HepG2 (cell line): ENCODE results near the gene CCDC88B.

Experiments
- SP2 ChIP-seq: sonication (generic); formaldehyde crosslinking; IDR thresholded peaks from 2 replicates; pipeline ENCODE4 v1.5.1; 2020; ENCODE audit warnings: mild to moderate bottlenecking, missing genetic modification reagents
- TF ChIP-seq, protein P1 (sequence below): sonication (generic); formaldehyde crosslinking; IDR thresholded peaks from 2 replicates; pipeline ENCODE4 v1.5.0; 2020; ENCODE audit warnings: mild to moderate bottlenecking, missing genetic modification reagents, moderate library complexity
- TF ChIP-seq, protein P2 (sequence below): sonication (generic); formaldehyde crosslinking; IDR thresholded peaks from 2 replicates; pipeline ENCODE4 v1.8.1; 2022; ENCODE audit warnings: mild to moderate bottlenecking, missing genetic modification reagents
- TF ChIP-seq, protein P3 (sequence below): sonication (generic); formaldehyde crosslinking; IDR thresholded peaks from 2 replicates; pipeline ENCODE4 v1.4.0; 2020; ENCODE audit warnings: missing genetic modification reagents, borderline replicate concordance

DNA sequence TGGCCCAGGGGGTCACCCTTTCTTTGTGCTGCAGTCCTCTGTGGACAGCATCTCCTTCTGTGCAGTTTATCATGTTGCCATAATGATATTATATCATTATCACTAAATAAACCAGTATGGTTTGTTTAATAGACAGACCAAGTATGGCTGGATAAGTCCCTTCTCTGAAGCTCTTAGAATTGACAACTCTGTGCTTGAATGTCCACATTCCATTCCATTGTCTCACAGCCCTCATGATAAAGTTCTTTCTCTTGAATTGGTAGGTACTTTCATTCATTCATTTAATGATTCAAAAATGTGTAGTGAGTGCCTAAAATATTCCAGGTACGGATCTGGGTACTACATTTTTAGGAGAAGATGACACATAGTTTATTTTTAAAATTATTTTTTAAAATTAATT, 26.7 kb downstream of the CCDC88B start:
- TF ChIP-seq, protein P1, sequence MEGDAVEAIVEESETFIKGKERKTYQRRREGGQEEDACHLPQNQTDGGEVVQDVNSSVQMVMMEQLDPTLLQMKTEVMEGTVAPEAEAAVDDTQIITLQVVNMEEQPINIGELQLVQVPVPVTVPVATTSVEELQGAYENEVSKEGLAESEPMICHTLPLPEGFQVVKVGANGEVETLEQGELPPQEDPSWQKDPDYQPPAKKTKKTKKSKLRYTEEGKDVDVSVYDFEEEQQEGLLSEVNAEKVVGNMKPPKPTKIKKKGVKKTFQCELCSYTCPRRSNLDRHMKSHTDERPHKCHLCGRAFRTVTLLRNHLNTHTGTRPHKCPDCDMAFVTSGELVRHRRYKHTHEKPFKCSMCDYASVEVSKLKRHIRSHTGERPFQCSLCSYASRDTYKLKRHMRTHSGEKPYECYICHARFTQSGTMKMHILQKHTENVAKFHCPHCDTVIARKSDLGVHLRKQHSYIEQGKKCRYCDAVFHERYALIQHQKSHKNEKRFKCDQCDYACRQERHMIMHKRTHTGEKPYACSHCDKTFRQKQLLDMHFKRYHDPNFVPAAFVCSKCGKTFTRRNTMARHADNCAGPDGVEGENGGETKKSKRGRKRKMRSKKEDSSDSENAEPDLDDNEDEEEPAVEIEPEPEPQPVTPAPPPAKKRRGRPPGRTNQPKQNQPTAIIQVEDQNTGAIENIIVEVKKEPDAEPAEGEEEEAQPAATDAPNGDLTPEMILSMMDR (CRISPR knock-in tag): no peak
- TF ChIP-seq, protein P2, sequence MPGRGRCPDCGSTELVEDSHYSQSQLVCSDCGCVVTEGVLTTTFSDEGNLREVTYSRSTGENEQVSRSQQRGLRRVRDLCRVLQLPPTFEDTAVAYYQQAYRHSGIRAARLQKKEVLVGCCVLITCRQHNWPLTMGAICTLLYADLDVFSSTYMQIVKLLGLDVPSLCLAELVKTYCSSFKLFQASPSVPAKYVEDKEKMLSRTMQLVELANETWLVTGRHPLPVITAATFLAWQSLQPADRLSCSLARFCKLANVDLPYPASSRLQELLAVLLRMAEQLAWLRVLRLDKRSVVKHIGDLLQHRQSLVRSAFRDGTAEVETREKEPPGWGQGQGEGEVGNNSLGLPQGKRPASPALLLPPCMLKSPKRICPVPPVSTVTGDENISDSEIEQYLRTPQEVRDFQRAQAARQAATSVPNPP (CRISPR knock-in tag): no peak
- no peak for TF ChIP-seq SP2 (CRISPR knock-in tag)
- TF ChIP-seq, protein P3, sequence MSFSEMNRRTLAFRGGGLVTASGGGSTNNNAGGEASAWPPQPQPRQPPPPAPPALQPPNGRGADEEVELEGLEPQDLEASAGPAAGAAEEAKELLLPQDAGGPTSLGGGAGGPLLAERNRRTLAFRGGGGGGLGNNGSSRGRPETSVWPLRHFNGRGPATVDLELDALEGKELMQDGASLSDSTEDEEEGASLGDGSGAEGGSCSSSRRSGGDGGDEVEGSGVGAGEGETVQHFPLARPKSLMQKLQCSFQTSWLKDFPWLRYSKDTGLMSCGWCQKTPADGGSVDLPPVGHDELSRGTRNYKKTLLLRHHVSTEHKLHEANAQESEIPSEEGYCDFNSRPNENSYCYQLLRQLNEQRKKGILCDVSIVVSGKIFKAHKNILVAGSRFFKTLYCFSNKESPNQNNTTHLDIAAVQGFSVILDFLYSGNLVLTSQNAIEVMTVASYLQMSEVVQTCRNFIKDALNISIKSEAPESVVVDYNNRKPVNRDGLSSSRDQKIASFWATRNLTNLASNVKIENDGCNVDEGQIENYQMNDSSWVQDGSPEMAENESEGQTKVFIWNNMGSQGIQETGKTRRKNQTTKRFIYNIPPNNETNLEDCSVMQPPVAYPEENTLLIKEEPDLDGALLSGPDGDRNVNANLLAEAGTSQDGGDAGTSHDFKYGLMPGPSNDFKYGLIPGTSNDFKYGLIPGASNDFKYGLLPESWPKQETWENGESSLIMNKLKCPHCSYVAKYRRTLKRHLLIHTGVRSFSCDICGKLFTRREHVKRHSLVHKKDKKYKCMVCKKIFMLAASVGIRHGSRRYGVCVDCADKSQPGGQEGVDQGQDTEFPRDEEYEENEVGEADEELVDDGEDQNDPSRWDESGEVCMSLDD (CRISPR knock-in tag): no peak
